Neural progenitor cell (in vitro differentiated cells): ENCODE data around the gene PPCDC. TPM values are rescaled to one million over a fixed set of nuclear protein-coding genes. Genes with fewer than 3 reads are reported as not detected.

Experiments
- DNase-seq: peaks from one replicate; pipeline ENCODE4 v3.0.0-alpha.2; 2016; ENCODE audit warnings: low spot score
- H2AFZ ChIP-seq: fragments of 200-600 bp; sonication (generic); replicated peaks from 2 replicates; pipeline ENCODE4 v1.6.1; 2016; ENCODE audit warnings: antibody characterized with exemption
- H3F3A ChIP-seq: fragments of 200-600 bp; sonication (generic); 2 replicates; pipeline ENCODE4 v1.6.1; 2016; ENCODE audit warnings: antibody characterized with exemption, low read depth
- H3K27ac ChIP-seq: fragments of 200-600 bp; sonication (generic); 2 replicates; pipeline ENCODE4 v1.5.1; 2016; ENCODE audit warnings: mild to moderate bottlenecking
- H3K27me3 ChIP-seq: fragments of 200-600 bp; sonication (generic); 2 replicates; pipeline ENCODE4 v1.6.1; 2016; ENCODE audit warnings: mild to moderate bottlenecking, moderate library complexity
- H3K36me3 ChIP-seq: fragments of 200-600 bp; sonication (generic); 2 replicates; pipeline ENCODE4 v1.5.1; 2016
- H3K4me1 ChIP-seq: fragments of 200-600 bp; sonication (generic); 2 replicates; pipeline ENCODE4 v1.6.1; 2016; ENCODE audit warnings: mixed run types
- H3K4me2 ChIP-seq: fragments of 200-600 bp; sonication (generic); 2 replicates; pipeline ENCODE4 v1.6.1; 2016
- H3K4me3 ChIP-seq: fragments of 200-600 bp; sonication (generic); 2 replicates; pipeline ENCODE4 v1.5.1; 2016
- H3K79me2 ChIP-seq: fragments of 200-600 bp; sonication (generic); 2 replicates; pipeline ENCODE4 v1.6.1; 2016; ENCODE audit warnings: low read depth
- H3K9ac ChIP-seq: fragments of 200-600 bp; sonication (generic); 2 replicates; pipeline ENCODE4 v1.6.1; 2016
- H3K9me3 ChIP-seq: fragments of 200-600 bp; sonication (generic); 2 replicates; pipeline ENCODE4 v1.5.1; 2016; ENCODE audit warnings: low read depth
- H4K20me1 ChIP-seq: fragments of 200-600 bp; sonication (generic); 2 replicates; pipeline ENCODE4 v1.6.1; 2016; ENCODE audit warnings: low read depth
- H3K27ac Mint-ChIP-seq: 3 replicates; pipeline ENCODE4 v1.8.0; 2021; ENCODE audit warnings: mixed read lengths
- H3K27me3 Mint-ChIP-seq: 2 replicates; pipeline ENCODE4 v1.8.0; 2022; ENCODE audit warnings: low read depth, mild to moderate bottlenecking, inconsistent platforms, moderate library complexity, mixed read lengths; ENCODE audit not compliant: insufficient read depth
- H3K36me3 Mint-ChIP-seq: 3 replicates; pipeline ENCODE4 v1.8.0; 2021; ENCODE audit warnings: mixed read lengths
- H3K4me1 Mint-ChIP-seq: 3 replicates; pipeline ENCODE4 v1.8.0; 2021; ENCODE audit warnings: mixed read lengths
- H3K4me3 Mint-ChIP-seq: 3 replicates; pipeline ENCODE4 v1.8.0; 2021; ENCODE audit warnings: mild to moderate bottlenecking, moderate library complexity, mixed read lengths
- H3K9me3 Mint-ChIP-seq: 3 replicates; pipeline ENCODE4 v1.8.0; 2020; ENCODE audit warnings: mixed read lengths
- CTCF ChIP-seq: fragments of 200-600 bp; sonication (generic); IDR thresholded peaks from 2 replicates; pipeline ENCODE4 v1.5.1; 2017; ENCODE audit warnings: antibody characterized with exemption, mild to moderate bottlenecking
- EZH2 ChIP-seq: fragments of 200-600 bp; sonication (generic); IDR thresholded peaks from 2 replicates; pipeline ENCODE4 v1.6.1; 2017; ENCODE audit warnings: antibody characterized with exemption, mild to moderate bottlenecking, moderate library complexity
- EZH2phosphoT487 ChIP-seq: fragments of 200-600 bp; sonication (generic); IDR thresholded peaks from 2 replicates; pipeline ENCODE4 v1.6.1; 2017; ENCODE audit warnings: antibody characterized with exemption
- total RNA-seq: library from RNA; depleted of rRNA; stranded (reverse); fragments of >200 nt; gene quantifications from 2 replicates; pipeline ENCODE4 v1.2.3, GENCODE V29; 2015; ENCODE audit warnings: low replicate concordance

Gene PPCDC
- total RNA-seq, 1 donor from 2014 or later: 15.8 TPM

- no peaks in the 10 kb centered on the region for H3K27me3 Mint-ChIP-seq
- H2AFZ ChIP-seq: no peak overlapping the region
- no peaks in the 10 kb centered on the region for H3K27me3 ChIP-seq
- no peak overlapping the region for H3K4me3 ChIP-seq
- H3K4me1 ChIP-seq: no peaks in the 10 kb centered on the region
- no peaks in the 10 kb centered on the region for H3K36me3 ChIP-seq
- TF ChIP-seq EZH2 (no peak), EZH2phosphoT487 (no peak), CTCF (no peak)
- no peaks in the 10 kb centered on the region for H4K20me1 ChIP-seq
- H3K4me1 Mint-ChIP-seq: no peaks in the 10 kb centered on the region
- H3K27ac Mint-ChIP-seq: peak overlapping the region; percentile 16
- H3K27ac ChIP-seq: no peak overlapping the region
- no peak for DNase-seq
- H3K9ac ChIP-seq: no peak overlapping the region
- peaks cover 2% of the 10 kb centered on the region for H3K36me3 Mint-ChIP-seq
- no peaks in the 10 kb centered on the region for H3K9me3 ChIP-seq
- no peaks in the 10 kb centered on the region for H3F3A ChIP-seq
- H3K4me2 ChIP-seq: no peak overlapping the region
- H3K9me3 Mint-ChIP-seq: no peaks in the 10 kb centered on the region
- H3K79me2 ChIP-seq: no peaks in the 10 kb centered on the region
- no peak overlapping the region for H3K4me3 Mint-ChIP-seq
These were observed 16.2 kb upstream of the PPCDC start for GRCh38 chr15:75007216-75007615.

GRCh38 chr15:75008221-75008625 lies 15.2 kb upstream of the PPCDC start:
- Histone ChIP-seq H3K4me1 (no peaks in the 10 kb centered on the region), H3K27ac (no peak overlapping the region), H3K36me3 (no peaks in the 10 kb centered on the region), H3K4me2 (no peak overlapping the region), H3F3A (no peaks in the 10 kb centered on the region), H3K27me3 (no peaks in the 10 kb centered on the region), H3K9me3 (no peaks in the 10 kb centered on the region), H3K4me3 (no peak overlapping the region), H2AFZ (no peak overlapping the region), H4K20me1 (no peaks in the 10 kb centered on the region), H3K9ac (no peak overlapping the region), H3K79me2 (no peaks in the 10 kb centered on the region)
- H3K27me3 Mint-ChIP-seq: no peaks in the 10 kb centered on the region
- TF ChIP-seq CTCF (no peak), EZH2phosphoT487 (no peak), EZH2 (no peak)
- H3K4me1 Mint-ChIP-seq: no peaks in the 10 kb centered on the region
- H3K36me3 Mint-ChIP-seq: peaks cover 2% of the 10 kb centered on the region
- H3K9me3 Mint-ChIP-seq: no peaks in the 10 kb centered on the region
- no peak for DNase-seq
- no peak overlapping the region for H3K27ac Mint-ChIP-seq
- no peak overlapping the region for H3K4me3 Mint-ChIP-seq

- Histone ChIP-seq H3K4me3 (no peak overlapping the region), H3K27me3 (no peaks in the 10 kb centered on the region), H3K27ac (no peak overlapping the region), H3F3A (no peaks in the 10 kb centered on the region), H4K20me1 (no peaks in the 10 kb centered on the region), H3K36me3 (no peaks in the 10 kb centered on the region), H3K9me3 (no peaks in the 10 kb centered on the region), H3K9ac (no peak overlapping the region), H3K79me2 (no peaks in the 10 kb centered on the region), H3K4me2 (no peak overlapping the region), H2AFZ (no peak overlapping the region), H3K4me1 (no peaks in the 10 kb centered on the region)
- H3K27ac Mint-ChIP-seq: no peak overlapping the region
- no peaks in the 10 kb centered on the region for H3K4me1 Mint-ChIP-seq
- no peaks in the 10 kb centered on the region for H3K27me3 Mint-ChIP-seq
- H3K9me3 Mint-ChIP-seq: no peaks in the 10 kb centered on the region
- DNase-seq: no peak
- TF ChIP-seq EZH2phosphoT487: no peak
- no peak for TF ChIP-seq EZH2
- no peak overlapping the region for H3K4me3 Mint-ChIP-seq
- peaks cover 2% of the 10 kb centered on the region for H3K36me3 Mint-ChIP-seq
These were observed 14.6 kb upstream of the PPCDC start for GRCh38 chr15:75008629-75009326.

- H3K79me2 ChIP-seq: no peaks in the 10 kb centered on the region
- Mint-ChIP-seq H3K27me3 (no peaks in the 10 kb centered on the region), H3K9me3 (no peaks in the 10 kb centered on the region), H3K36me3 (peaks cover 3% of the 10 kb centered on the region), H3K4me3 (no peak overlapping the region), H3K27ac (no peak overlapping the region), H3K4me1 (no peaks in the 10 kb centered on the region)
- no peak overlapping the region for H3K4me3 ChIP-seq
- H3K9me3 ChIP-seq: no peaks in the 10 kb centered on the region
- no peaks in the 10 kb centered on the region for H3F3A ChIP-seq
- H4K20me1 ChIP-seq: no peaks in the 10 kb centered on the region
- H3K27me3 ChIP-seq: no peaks in the 10 kb centered on the region
- no peak overlapping the region for H3K4me2 ChIP-seq
- no peak overlapping the region for H2AFZ ChIP-seq
- TF ChIP-seq EZH2phosphoT487 (no peak), EZH2 (no peak), CTCF (no peak)
- H3K36me3 ChIP-seq: no peaks in the 10 kb centered on the region
- H3K9ac ChIP-seq: no peak overlapping the region
- DNase-seq: no peak
- no peaks in the 10 kb centered on the region for H3K4me1 ChIP-seq
- H3K27ac ChIP-seq: no peak overlapping the region
These were observed 7.0 kb upstream of the PPCDC start for GRCh38 chr15:75016431-75016830.
